GM21360 (cell line): Measurements from ENCODE around the gene UNG.

Experiments
- ATAC-seq: cut with Tn5 transposase; IDR thresholded peaks from one replicate; pipeline ENCODE4 v1.9.1; 2021; ENCODE audit warnings: mild to moderate bottlenecking, moderate library complexity; ENCODE audit not compliant: unreplicated experiment

UNG gene

GRCh38 chr12:109154451-109155438, 57.3 kb downstream of the UNG start:
- ATAC-seq, result peak; percentile 73

GRCh38 chr12:109156036-109156435, 58.6 kb downstream of the UNG start:
- no peak for ATAC-seq

GRCh38 chr12:109156586-109156985, 59.2 kb downstream of the UNG start:
- no peak for ATAC-seq

- no peak for ATAC-seq
These were observed 60.6 kb downstream of the UNG start for GRCh38 chr12:109157986-109158385.

- ATAC-seq, result no peak
These were observed 63.0 kb downstream of the UNG start for GRCh38 chr12:109160433-109160832.
